PC-3 (cell line): ENCODE measurements around the gene KANSL1L. TPM values are rescaled to one million over a fixed set of nuclear protein-coding genes. Genes with fewer than 3 reads are reported as not detected.
"Not testable (repeated sequence)": the region's sequence is repeated elsewhere in the genome, so short reads cannot be mapped to it uniquely, and the experiment has no call there.

Experiments used
- ATAC-seq: fragments of 200-7000 bp; cut with Tn5 transposase; 2 replicates; pipeline ENCODE4 v1.9.1; 2020; ENCODE audit warnings: mild to moderate bottlenecking, moderate library complexity
- BruUV-seq: library from RNA; stranded (reverse); fragments of 400-500 nt; replicated peaks from 2 replicates; lab custom pipeline; 2021; lab: Mats Ljungman, UMichigan
- CTCF ChIA-PET: fragments of 300-600 bp; sonication (Branson Sonifier 250); formaldehyde crosslinking; loops from one replicate; lab custom pipeline; 2022; ENCODE audit warnings: antibody characterized with exemption; lab: Charles Lee
- POLR2A ChIA-PET: fragments of 300-600 bp; sonication (Branson Sonifier 250); formaldehyde crosslinking; loops from one replicate; lab custom pipeline; 2022; ENCODE audit warnings: antibody characterized with exemption; ENCODE audit not compliant: unreplicated experiment; lab: Charles Lee
- DNase-seq: peaks from one replicate; pipeline ENCODE4 v3.0.0-alpha.2; 2015
- H2AFZ ChIP-seq: fragments of 300-600 bp; sonication (generic); 2 replicates; pipeline ENCODE4 v1.6.0; 2016; ENCODE audit warnings: antibody characterized with exemption, low read length
- H3F3A ChIP-seq: fragments of 300-600 bp; sonication (generic); one replicate; pipeline ENCODE4 v1.6.0; 2017; ENCODE audit warnings: antibody characterized with exemption, low read length, control low read depth, mild to moderate bottlenecking; ENCODE audit not compliant: unreplicated experiment
- H3K27ac ChIP-seq: fragments of 300-600 bp; sonication (generic); 2 replicates; pipeline ENCODE4 v1.5.1; 2016; ENCODE audit warnings: mild to moderate bottlenecking, low read length
- H3K27me3 ChIP-seq: fragments of 300-600 bp; sonication (generic); 2 replicates; pipeline ENCODE4 v1.6.1; 2016; ENCODE audit warnings: low read length, mixed read lengths
- H3K36me3 ChIP-seq: fragments of 300-600 bp; sonication (generic); 2 replicates; pipeline ENCODE4 v1.6.1; 2016; ENCODE audit warnings: low read depth, mixed run types, low read length, mixed read lengths
- H3K4me1 ChIP-seq: fragments of 300-600 bp; sonication (generic); 2 replicates; pipeline ENCODE4 v1.5.1; 2016; ENCODE audit warnings: low read length; ENCODE audit not compliant: insufficient read depth
- H3K4me2 ChIP-seq: fragments of 300-600 bp; sonication (generic); 2 replicates; pipeline ENCODE4 v1.6.0; 2016; ENCODE audit warnings: low read length
- H3K4me3 ChIP-seq: fragments of 300-600 bp; sonication (generic); 2 replicates; pipeline ENCODE4 v1.5.1; 2016; ENCODE audit warnings: mild to moderate bottlenecking, low read length, mixed read lengths
- H3K79me2 ChIP-seq: fragments of 300-600 bp; sonication (generic); 2 replicates; pipeline ENCODE4 v1.6.1; 2017; ENCODE audit warnings: low read length, mixed read lengths
- H3K9ac ChIP-seq: fragments of 300-600 bp; sonication (generic); 2 replicates; pipeline ENCODE4 v1.6.0; 2016; ENCODE audit warnings: mild to moderate bottlenecking, low read length
- H3K9me2 ChIP-seq: fragments of 300-600 bp; sonication (generic); replicated peaks from 2 replicates; pipeline ENCODE4 v1.6.1; 2016; ENCODE audit warnings: mixed run types, low read length, mixed read lengths
- H3K9me3 ChIP-seq: fragments of 300-600 bp; sonication (generic); 2 replicates; pipeline ENCODE4 v1.6.1; 2016; ENCODE audit warnings: low read length, mixed read lengths
- H4K20me1 ChIP-seq: fragments of 300-600 bp; sonication (generic); 2 replicates; pipeline ENCODE4 v1.6.1; 2016; ENCODE audit warnings: low read length, mixed read lengths
- CTCF ChIP-seq: fragments of 300-600 bp; sonication (generic); conservative IDR thresholded peaks from 2 replicates; pipeline ENCODE4 v1.5.1; 2017; ENCODE audit warnings: antibody characterized with exemption, low read depth, mild to moderate bottlenecking, low read length
- EZH2 ChIP-seq: fragments of 300-600 bp; sonication (generic); IDR thresholded peaks from one replicate; pipeline ENCODE4 v1.6.1; 2017; ENCODE audit warnings: antibody characterized with exemption, mild to moderate bottlenecking, low read length; ENCODE audit not compliant: unreplicated experiment
- EZH2phosphoT487 ChIP-seq: fragments of 300-600 bp; sonication (generic); IDR thresholded peaks from 2 replicates; pipeline ENCODE4 v1.6.1; 2018; ENCODE audit warnings: mild to moderate bottlenecking, antibody characterized with exemption, low read length, borderline replicate concordance
- intact Hi-C: fragments of 100-400 bp; cut with micrococcal nuclease; formaldehyde crosslinking; loops from 2 replicates; pipeline ENCODE4 v1.9.0; 2023
- total RNA-seq: library from RNA; depleted of rRNA; stranded (reverse); fragments of >200 nt; gene quantifications from 2 replicates; pipeline ENCODE4 v1.2.3, GENCODE V29; 2014

The KANSL1L gene
- total RNA-seq, 1 experiment from 2014 or later, result 2.3 TPM

GRCh38 chr2:210188190-210188589, 17.0 kb upstream of the KANSL1L start:
- H4K20me1 ChIP-seq, result no peaks in the 10 kb centered on the region
- ATAC-seq (no peak), DNase-seq (no peak)
- H3K36me3 ChIP-seq, result no peaks in the 10 kb centered on the region
- no peak overlapping the region for H3K4me2 ChIP-seq
- TF ChIP-seq EZH2phosphoT487, result no peak
- no peak for TF ChIP-seq CTCF
- TF ChIP-seq EZH2, result no peak
- no peaks in the 10 kb centered on the region for H3F3A ChIP-seq
- intact Hi-C loops, result no loop called here
- H3K4me3 ChIP-seq, result no peak overlapping the region
- no peaks in the 10 kb centered on the region for H3K9me3 ChIP-seq
- no TSS peak for BruUV-seq
- POLR2A ChIA-PET, result interaction anchor here (0.6 kb wide), 1 partner anchor 238 kb away, joined by 4 read pairs; no protein-coding TSS in a partner anchor
- H3K9me2 ChIP-seq, result no peaks in the 10 kb centered on the region
- H3K4me1 ChIP-seq, result no peaks in the 10 kb centered on the region
- H3K79me2 ChIP-seq, result no peaks in the 10 kb centered on the region
- CTCF ChIA-PET, result interaction anchor here (1.0 kb wide), 2 partner anchors 8 to 115 kb away, joined by 3 read pairs; no protein-coding TSS in a partner anchor
- no peak overlapping the region for H2AFZ ChIP-seq
- H3K27ac ChIP-seq, result no peak overlapping the region
- no peak overlapping the region for H3K9ac ChIP-seq
- peaks cover 14% of the 10 kb centered on the region for H3K27me3 ChIP-seq

GRCh38 chr2:210183936-210184335, 12.7 kb upstream of the KANSL1L start:
- H3K27ac ChIP-seq, BruUV-seq, H3K27me3 ChIP-seq, intact Hi-C loops, H3K4me1 ChIP-seq, H3K9me3 ChIP-seq, H3K9ac ChIP-seq, H4K20me1 ChIP-seq, POLR2A ChIA-PET, H3K4me3 ChIP-seq, H3K9me2 ChIP-seq, CTCF ChIA-PET, H3F3A ChIP-seq, H3K36me3 ChIP-seq, DNase-seq, H3K4me2 ChIP-seq, H2AFZ ChIP-seq, ATAC-seq, H3K79me2 ChIP-seq: not testable (repeated sequence)

GRCh38 chr2:210181606-210182088, 10.4 kb upstream of the KANSL1L start:
- H3K27me3 ChIP-seq, result peaks cover 13% of the 10 kb centered on the region; the same call in 1 of the 2 replicates
- H3K36me3 ChIP-seq, H3K27ac ChIP-seq, ATAC-seq, H3K9me3 ChIP-seq, intact Hi-C loops, CTCF ChIA-PET, H4K20me1 ChIP-seq, BruUV-seq, H3K9me2 ChIP-seq, H3K9ac ChIP-seq, H2AFZ ChIP-seq, H3F3A ChIP-seq, POLR2A ChIA-PET, DNase-seq, H3K4me3 ChIP-seq, H3K4me2 ChIP-seq, H3K4me1 ChIP-seq, H3K79me2 ChIP-seq: not testable (repeated sequence)

GRCh38 chr2:210181033-210181605, 9.9 kb upstream of the KANSL1L start:
- H2AFZ ChIP-seq, POLR2A ChIA-PET, H3K9ac ChIP-seq, DNase-seq, intact Hi-C loops, H3K27ac ChIP-seq, H3K4me2 ChIP-seq, ATAC-seq, H3K4me1 ChIP-seq, H3K4me3 ChIP-seq, H3F3A ChIP-seq, BruUV-seq, H4K20me1 ChIP-seq, CTCF ChIA-PET, H3K36me3 ChIP-seq, H3K9me3 ChIP-seq, H3K79me2 ChIP-seq, H3K9me2 ChIP-seq: not testable (repeated sequence)
- H3K27me3 ChIP-seq, result peaks cover 13% of the 10 kb centered on the region; the same call in 1 of the 2 replicates
